ENCODE data around the gene NDUFC2. TPM values are rescaled to one million over a fixed set of nuclear protein-coding genes. Genes with fewer than 3 reads are reported as not detected.

The NDUFC2 gene
- total RNA-seq, 3 donors from 2014 or later = 168 to 208 (median 183) TPM

DNA sequence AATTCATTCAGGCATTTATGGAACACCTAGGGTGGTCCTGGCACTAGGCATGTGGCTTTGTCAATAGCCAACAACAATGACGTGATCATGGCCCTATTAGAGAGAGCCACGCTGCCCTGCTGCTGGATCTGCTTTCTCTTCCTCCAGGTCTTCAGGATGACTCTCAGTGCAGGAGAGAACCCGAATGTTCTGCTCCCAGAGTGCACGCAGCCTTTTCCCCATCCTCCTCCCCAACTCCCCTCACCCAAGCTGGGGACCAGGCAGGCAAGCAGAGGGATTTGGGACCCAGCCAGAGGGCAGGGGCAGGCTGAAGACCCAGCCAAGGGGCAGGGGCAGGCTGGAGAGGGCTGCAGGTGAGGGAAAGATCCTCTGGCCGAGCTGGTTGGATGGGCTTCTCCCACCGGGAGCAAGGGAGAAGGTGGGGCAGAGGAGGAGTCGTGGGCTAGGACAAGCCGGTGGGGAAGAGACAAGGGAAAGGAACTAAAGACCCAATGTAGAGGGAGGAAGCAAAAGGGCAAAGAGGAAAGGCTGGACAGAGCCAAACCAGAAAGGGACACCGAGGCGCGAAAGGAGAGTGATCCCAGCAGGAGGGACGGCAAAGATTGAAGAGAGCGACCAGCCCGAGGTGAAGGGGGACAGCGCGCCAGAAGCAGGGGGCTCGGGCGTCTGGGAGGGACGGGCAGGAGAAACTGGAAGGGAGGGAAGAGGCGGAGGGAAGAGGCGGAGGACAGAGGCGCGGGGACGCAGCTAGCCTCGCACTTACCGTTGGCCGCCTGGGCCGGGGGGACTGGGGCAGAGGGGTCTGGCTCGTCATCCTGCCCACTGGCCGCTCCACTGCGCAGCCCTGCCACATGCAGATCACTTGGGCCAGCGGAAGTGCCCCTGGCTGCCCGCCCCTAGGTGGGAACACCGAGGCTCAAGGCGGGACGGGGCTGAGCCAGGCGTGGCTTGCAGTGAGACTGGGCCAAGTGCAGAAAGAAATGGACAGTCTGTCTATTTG is 57.0 kb downstream of the NDUFC2 start, which contains the start of gene KCTD14:
KCTD14 (minus strand) TSS at position 880 of the 1,000 bp plus-strand sequence; CDS start at position 853, 27 bp downstream.
- Histone ChIP-seq H3K36me3 (ENCODE audit: low read depth) (no peaks in the 10 kb centered on the region), H3K4me1 (ENCODE audit: low read depth) (no peaks in the 10 kb centered on the region), H3K9me3 (no peaks in the 10 kb centered on the region), H3K4me3 (peak within 1 kb of the TSS; percentile 22)
- intact Hi-C loops (cut with DNase I, micrococcal nuclease) = no loop called here
- DNase-seq (peak; percentile 71 to 78 (median 77)), ATAC-seq (peak; percentile 94)
- TF ChIP-seq, protein P1, sequence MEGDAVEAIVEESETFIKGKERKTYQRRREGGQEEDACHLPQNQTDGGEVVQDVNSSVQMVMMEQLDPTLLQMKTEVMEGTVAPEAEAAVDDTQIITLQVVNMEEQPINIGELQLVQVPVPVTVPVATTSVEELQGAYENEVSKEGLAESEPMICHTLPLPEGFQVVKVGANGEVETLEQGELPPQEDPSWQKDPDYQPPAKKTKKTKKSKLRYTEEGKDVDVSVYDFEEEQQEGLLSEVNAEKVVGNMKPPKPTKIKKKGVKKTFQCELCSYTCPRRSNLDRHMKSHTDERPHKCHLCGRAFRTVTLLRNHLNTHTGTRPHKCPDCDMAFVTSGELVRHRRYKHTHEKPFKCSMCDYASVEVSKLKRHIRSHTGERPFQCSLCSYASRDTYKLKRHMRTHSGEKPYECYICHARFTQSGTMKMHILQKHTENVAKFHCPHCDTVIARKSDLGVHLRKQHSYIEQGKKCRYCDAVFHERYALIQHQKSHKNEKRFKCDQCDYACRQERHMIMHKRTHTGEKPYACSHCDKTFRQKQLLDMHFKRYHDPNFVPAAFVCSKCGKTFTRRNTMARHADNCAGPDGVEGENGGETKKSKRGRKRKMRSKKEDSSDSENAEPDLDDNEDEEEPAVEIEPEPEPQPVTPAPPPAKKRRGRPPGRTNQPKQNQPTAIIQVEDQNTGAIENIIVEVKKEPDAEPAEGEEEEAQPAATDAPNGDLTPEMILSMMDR (IDR thresholded peaks at IDR 0.05) = no peak

DNA sequence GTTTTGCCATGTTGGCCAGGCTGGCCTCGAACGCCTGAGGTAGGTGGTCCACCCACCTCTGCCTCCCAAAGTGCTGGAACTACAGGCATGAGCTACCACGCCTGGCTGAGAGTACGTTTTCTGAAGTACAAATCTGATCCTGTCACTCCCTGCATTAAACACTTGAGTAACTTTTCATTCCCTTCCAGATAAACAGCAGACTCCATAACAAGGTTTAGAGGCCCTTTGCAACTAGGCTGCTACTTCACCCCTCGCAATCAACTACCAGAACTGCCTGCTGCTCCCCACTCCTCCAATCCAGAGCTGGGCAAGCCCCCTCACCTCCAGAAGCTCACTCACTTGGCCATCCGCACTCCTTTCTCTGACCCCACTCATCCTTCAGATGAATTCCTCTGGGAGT is 58.1 kb downstream of the NDUFC2 start:
- Histone ChIP-seq H3K4me3 (no peak overlapping the region), H3K9me3 (no peaks in the 10 kb centered on the region), H3K4me1 (ENCODE audit: low read depth) (no peaks in the 10 kb centered on the region), H3K36me3 (ENCODE audit: low read depth) (no peaks in the 10 kb centered on the region)
- TF ChIP-seq, protein P1 (IDR thresholded peaks at IDR 0.05) = no peak
- DNase-seq (no peak), ATAC-seq (no peak)
- intact Hi-C loops (cut with DNase I, micrococcal nuclease) = no loop called here

DNA sequence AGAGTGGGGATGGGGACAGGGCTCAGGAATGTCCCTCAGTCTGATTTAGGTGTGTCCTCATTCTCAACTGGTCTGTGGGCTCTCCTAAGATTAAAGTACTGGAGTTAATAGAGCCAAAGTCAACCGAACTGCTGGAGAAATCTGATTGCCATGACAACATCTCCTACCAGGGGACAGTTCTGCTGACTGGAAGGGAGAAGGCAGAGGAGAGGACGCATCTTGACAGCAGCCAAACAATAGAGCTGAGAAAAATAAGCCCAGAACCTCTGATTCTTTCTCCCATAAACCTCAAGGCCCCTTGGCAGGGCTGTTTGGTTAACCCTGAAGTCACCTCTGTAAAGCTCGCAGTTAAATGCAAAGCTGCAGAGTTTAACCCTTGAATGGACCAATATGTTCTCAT is 59.4 kb downstream of the NDUFC2 start:
- H3K4me3 ChIP-seq = no peak overlapping the region
- TF ChIP-seq, protein P1 (IDR thresholded peaks at IDR 0.05) = no peak
- no peaks in the 10 kb centered on the region for H3K36me3 ChIP-seq (ENCODE audit: low read depth)
- intact Hi-C loops (cut with DNase I, micrococcal nuclease) = no loop called here
- no peaks in the 10 kb centered on the region for H3K4me1 ChIP-seq (ENCODE audit: low read depth)
- DNase-seq (no peak), ATAC-seq (no peak)
- H3K9me3 ChIP-seq = no peaks in the 10 kb centered on the region

DNA sequence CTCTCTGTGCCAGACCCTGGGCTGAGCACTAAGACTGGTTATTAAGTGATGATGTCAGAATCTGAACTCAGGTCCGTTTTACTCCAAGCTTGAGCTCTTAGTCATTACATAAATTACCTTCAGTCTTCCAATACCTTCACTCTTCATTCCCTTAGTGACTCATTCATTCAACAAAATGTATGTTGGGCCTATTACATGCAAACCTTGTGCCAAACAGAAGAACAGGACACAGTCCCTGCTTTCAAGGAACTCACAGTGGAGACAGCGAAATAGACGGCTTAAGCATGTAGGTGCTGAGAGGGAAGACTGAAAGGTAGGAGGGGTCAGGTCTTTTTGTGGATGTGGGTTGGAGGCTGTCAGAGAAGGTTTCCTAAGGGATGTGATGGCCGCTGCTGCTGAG is 59.9 kb downstream of the NDUFC2 start:
- TF ChIP-seq, protein P1 (IDR thresholded peaks at IDR 0.05) = no peak
- no peaks in the 10 kb centered on the region for H3K9me3 ChIP-seq
- intact Hi-C loops (cut with DNase I, micrococcal nuclease) = no loop called here
- ATAC-seq (peak; percentile 26), DNase-seq (no peak)
- no peaks in the 10 kb centered on the region for H3K4me1 ChIP-seq (ENCODE audit: low read depth)
- H3K4me3 ChIP-seq = no peak overlapping the region
- no peaks in the 10 kb centered on the region for H3K36me3 ChIP-seq (ENCODE audit: low read depth)

Other genes starting within 250 kb of the NDUFC2 start
- 10 to 100 TPM; 22.8 to 31.7 (median 28.3) TPM for gene INTS4, start 85.2 kb downstream of the NDUFC2 start, total RNA-seq
- gene KCTD14, start 56.6 kb downstream of the NDUFC2 start, total RNA-seq = 10 to 100 TPM in 1 of 3 donors, 1 to 10 TPM in 2; 4.3 to 13.2 (median 9.9) TPM
- gene THRSP, start 16.0 kb downstream of the NDUFC2 start, total RNA-seq = under 1 TPM in 2 of 3 donors, not detected in 1; 0.41 to 0.51 TPM
- 10 to 100 TPM; 24.3 to 32.7 (median 28.3) TPM for gene ALG8, start 59.8 kb upstream of the NDUFC2 start, total RNA-seq
- 10 to 100 TPM in 1 of 3 donors, 1 to 10 TPM in 2; 7.5 to 11.1 (median 8.1) TPM for gene KCTD21, start 108.8 kb upstream of the NDUFC2 start, total RNA-seq
- gene USP35, start 109.1 kb upstream of the NDUFC2 start, total RNA-seq = 10 to 100 TPM in 1 of 3 donors, 1 to 10 TPM in 2; 3.9 to 11.1 (median 4.9) TPM

Data from mucosa of descending colon (tissue), 3 donors.